OCI-LY3 (cell line): ENCODE data around the gene IL11.

Experiments used
- H2AFZ ChIP-seq: fragments of 200-600, 300-600 bp; shearing (Covaris generic); 2 replicates; pipeline ENCODE4 v1.6.0; 2014; ENCODE audit warnings: antibody characterized with exemption, low read depth, low read length
- H3K27ac ChIP-seq: fragments of 200-600, 300-600 bp; sonication (generic); 2 replicates; pipeline ENCODE4 v1.5.1; 2014; ENCODE audit warnings: mild to moderate bottlenecking, low read length, moderate library complexity, mixed read lengths
- H3K27me3 ChIP-seq: fragments of 200-600, 300-600 bp; sonication (generic); 2 replicates; pipeline ENCODE4 v1.6.1; 2014; ENCODE audit warnings: low read depth, low read length, mixed read lengths
- H3K36me3 ChIP-seq: fragments of 200-600, 300-600 bp; sonication (generic); replicated peaks from 2 replicates; pipeline ENCODE3; 2014; ENCODE audit warnings: low read depth, low read length, mixed read lengths
- H3K4me1 ChIP-seq: fragments of 300-600, 200-600 bp; sonication (generic); 2 replicates; pipeline ENCODE4 v1.6.1; 2014; ENCODE audit warnings: low read length, mixed read lengths
- H3K4me2 ChIP-seq: fragments of 200-600, 300-600 bp; sonication (generic); 2 replicates; pipeline ENCODE4 v1.6.1; 2014; ENCODE audit warnings: low read length, mixed read lengths
- H3K4me3 ChIP-seq: fragments of 300-600, 200-600 bp; sonication (generic); 2 replicates; pipeline ENCODE4 v1.5.1; 2014; ENCODE audit warnings: antibody characterized with exemption, mild to moderate bottlenecking, low read length, moderate library complexity
- H3K79me2 ChIP-seq: fragments of 300-600, 200-600 bp; shearing (Covaris generic); 2 replicates; pipeline ENCODE4 v1.6.1; 2014; ENCODE audit warnings: mild to moderate bottlenecking, low read length, mixed read lengths
- H3K9ac ChIP-seq: fragments of 300-600, 200-600 bp; shearing (Covaris generic); 2 replicates; pipeline ENCODE4 v1.6.0; 2014; ENCODE audit warnings: mild to moderate bottlenecking, low read length, moderate library complexity
- H3K9me3 ChIP-seq: fragments of 200-600, 300-600 bp; shearing (Covaris generic); 2 replicates; pipeline ENCODE4 v1.6.1; 2014; ENCODE audit warnings: low read length, mixed read lengths; ENCODE audit not compliant: insufficient read depth
- H4K20me1 ChIP-seq: fragments of 200-600, 300-600 bp; sonication (generic); 2 replicates; pipeline ENCODE4 v1.6.1; 2016; ENCODE audit warnings: low read length, mixed read lengths; ENCODE audit not compliant: insufficient read depth
- CTCF ChIP-seq: fragments of 200-600, 300-600 bp; sonication (generic); IDR thresholded peaks from 2 replicates; pipeline ENCODE4 v1.5.1; 2014; ENCODE audit warnings: antibody characterized with exemption, low read length, low read depth
- EZH2phosphoT487 ChIP-seq: fragments of 200-600 bp; shearing (Covaris generic); IDR thresholded peaks from 2 replicates; pipeline ENCODE4 v1.6.1; 2018; ENCODE audit warnings: antibody characterized with exemption, mixed run types, low read depth

Gene IL11

DNA sequence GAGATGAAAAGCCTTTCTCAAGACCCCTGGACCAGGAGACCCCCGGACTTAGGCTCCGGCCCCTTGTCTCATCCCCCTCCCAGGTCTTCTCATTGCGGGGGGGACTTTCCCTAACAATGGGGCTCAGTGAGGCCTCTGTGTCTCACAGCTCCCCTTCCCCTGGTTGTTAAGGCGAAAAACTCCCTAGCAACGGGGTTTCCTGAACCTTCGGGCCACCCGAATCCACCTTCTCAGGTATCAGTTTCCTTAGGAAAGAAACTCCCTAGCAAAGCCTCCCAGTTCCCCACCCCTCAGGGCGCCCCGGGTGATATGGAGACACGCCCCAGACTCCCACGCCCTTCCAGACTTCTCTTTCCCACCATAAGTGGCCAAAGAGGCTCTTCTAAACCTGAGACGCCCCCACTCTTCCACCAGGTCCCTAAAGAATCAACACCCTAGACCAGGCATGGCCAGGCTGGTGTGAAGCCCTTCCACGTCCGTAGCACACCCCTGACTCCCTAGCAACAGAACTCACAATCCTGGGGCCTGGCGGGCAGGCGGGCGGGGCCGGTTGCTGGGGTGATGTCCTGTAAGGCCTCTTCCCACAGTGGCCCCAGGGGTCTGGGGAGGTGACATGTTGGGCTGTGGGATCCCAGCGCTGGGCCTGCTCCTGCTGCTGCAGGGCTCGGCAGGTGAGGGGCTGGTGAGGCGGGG, 6.1 kb upstream of the IL11 start, which contains the start of gene TMEM190:
TMEM190 (plus strand) TSS at position 586 of the 693 bp plus-strand sequence; CDS start at position 614, 28 bp downstream.
- Histone ChIP-seq H3K27ac (no peak within 1 kb of the TSS), H3K4me1 (peaks cover 11% of the 10 kb centered on the region), H3K79me2 (0 out of 2 replicates have a peak, but pooled peaks cover under 1% of the 10 kb centered on the region), H3K9ac (no peak within 1 kb of the TSS), H3K9me3 (no peaks in the 10 kb centered on the region), H3K36me3 (no peaks in the 10 kb centered on the region), H4K20me1 (no peaks in the 10 kb centered on the region), H2AFZ (no peak within 1 kb of the TSS), H3K4me2 (no peak within 1 kb of the TSS), H3K4me3 (no peak within 1 kb of the TSS), H3K27me3 (peaks cover 15% of the 10 kb centered on the region)
- TF ChIP-seq CTCF: no peak
- TF ChIP-seq EZH2phosphoT487: no peak

DNA sequence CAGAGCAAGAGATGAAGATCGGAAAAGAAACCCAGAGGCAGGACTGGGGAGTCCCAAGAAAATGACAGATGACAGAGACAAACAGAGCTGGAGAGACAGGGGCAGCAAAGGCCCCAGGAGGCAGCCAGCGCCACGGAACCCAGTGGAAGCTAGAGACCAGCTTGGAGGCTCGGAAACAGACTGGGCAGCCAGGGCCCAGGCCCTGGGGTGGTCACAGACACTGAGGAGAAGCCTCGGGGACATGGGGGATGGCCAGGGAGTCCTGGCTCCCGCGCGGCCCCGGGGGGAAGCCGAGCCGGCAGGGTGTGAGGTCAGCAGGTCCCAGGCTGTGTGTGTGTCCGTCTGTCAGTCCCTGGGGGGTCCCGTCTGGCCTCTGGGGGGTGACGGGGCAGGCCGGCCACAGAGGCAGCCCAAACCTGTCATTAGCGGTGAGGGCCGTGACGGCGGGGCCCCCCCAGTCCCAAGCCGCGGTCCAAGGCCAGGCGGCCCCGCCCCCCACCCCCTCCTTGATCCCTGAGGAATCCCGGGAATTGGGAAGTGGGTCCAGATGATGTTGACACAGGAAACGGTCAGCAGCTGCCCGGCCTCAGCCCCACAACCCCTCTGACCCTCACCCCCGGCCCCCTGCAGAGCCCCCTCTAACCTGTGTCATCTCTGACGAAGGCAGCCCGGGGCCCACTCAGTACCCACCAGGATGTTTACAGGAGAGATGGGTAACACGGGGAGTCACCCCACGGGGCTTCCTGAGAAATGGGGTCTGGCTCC, 3.9 kb upstream of the IL11 start:
- H4K20me1 ChIP-seq: no peaks in the 10 kb centered on the region
- H2AFZ ChIP-seq: no peak overlapping the region
- no peaks in the 10 kb centered on the region for H3K9me3 ChIP-seq
- no peak overlapping the region for H3K4me2 ChIP-seq
- no peak overlapping the region for H3K9ac ChIP-seq
- TF ChIP-seq EZH2phosphoT487 (no peak), CTCF (no peak)
- H3K36me3 ChIP-seq: no peaks in the 10 kb centered on the region
- no peak overlapping the region for H3K4me3 ChIP-seq
- H3K27me3 ChIP-seq: peaks cover 21% of the 10 kb centered on the region
- H3K4me1 ChIP-seq: peaks cover 11% of the 10 kb centered on the region
- H3K27ac ChIP-seq: no peak overlapping the region
- no peaks in the 10 kb centered on the region for H3K79me2 ChIP-seq

DNA sequence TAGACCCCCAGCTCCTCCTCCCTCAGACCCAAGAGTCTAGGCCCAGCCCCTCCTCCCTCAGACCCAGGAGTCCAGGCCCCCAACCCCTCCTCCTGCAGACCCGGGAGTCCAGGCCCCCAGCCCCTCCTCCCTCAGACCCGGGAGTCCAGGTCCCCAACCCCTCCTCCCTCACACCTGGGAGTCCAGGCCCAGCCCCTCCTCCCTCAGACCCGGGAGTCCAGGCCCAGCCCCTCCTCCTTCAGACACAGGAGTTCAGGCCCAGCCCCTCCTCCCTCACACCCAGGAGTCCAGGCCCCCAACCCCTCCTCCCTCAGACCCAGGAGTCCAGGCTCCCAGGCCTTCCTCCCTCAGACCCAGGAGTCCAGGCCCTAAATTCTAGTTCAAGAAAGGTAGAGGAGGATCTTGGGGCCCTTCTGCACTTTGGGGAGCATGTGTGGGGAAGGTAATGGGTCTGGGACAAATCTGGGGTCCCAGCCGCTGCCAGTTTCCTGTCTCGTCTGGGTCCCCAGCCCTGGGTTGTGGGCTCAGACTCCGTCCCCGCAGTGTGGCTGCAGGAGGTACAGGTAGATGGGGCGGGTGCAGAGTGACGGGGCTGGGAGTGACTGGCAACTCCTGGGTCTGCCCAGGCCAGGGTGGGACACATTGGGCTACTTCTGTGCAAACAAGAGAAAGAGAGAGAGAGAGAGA, 3.2 kb upstream of the IL11 start:
- H3K27ac ChIP-seq: no peak overlapping the region
- TF ChIP-seq CTCF (no peak), EZH2phosphoT487 (no peak)
- no peaks in the 10 kb centered on the region for H4K20me1 ChIP-seq
- no peaks in the 10 kb centered on the region for H3K9me3 ChIP-seq
- no peak overlapping the region for H3K9ac ChIP-seq
- no peaks in the 10 kb centered on the region for H3K79me2 ChIP-seq
- peaks cover 11% of the 10 kb centered on the region for H3K4me1 ChIP-seq
- no peak overlapping the region for H3K4me3 ChIP-seq
- peak overlapping the region; percentile 58; the same call in 1 of the 2 replicates for H2AFZ ChIP-seq
- H3K27me3 ChIP-seq: peaks cover 21% of the 10 kb centered on the region
- H3K36me3 ChIP-seq: no peaks in the 10 kb centered on the region
- no peak overlapping the region for H3K4me2 ChIP-seq
